IMR-90 (cell line): ENCODE data around the gene ARHGAP10. TPM values are rescaled to one million over a fixed set of nuclear protein-coding genes. Genes with fewer than 3 reads are reported as not detected.

Experiments used
- ATAC-seq: fragments of 200-7000 bp; cut with Tn5 transposase; 2 replicates; pipeline ENCODE4 v1.9.1; 2020; ENCODE audit warnings: low read depth, mild to moderate bottlenecking, moderate library complexity
- BruUV-seq: library from RNA; stranded (reverse); fragments of 400-500 nt; replicated peaks from 2 replicates; lab custom pipeline; 2021; lab: Mats Ljungman, UMichigan
- CTCF ChIA-PET: fragments of 300-600 bp; formaldehyde crosslinking; extraction: SDS; loops from one replicate; lab custom pipeline; 2021; ENCODE audit warnings: antibody characterized with exemption; lab: Yijun Ruan, JAX
- POLR2A ChIA-PET: fragments of 300-600 bp; sonication (Branson Sonifier 250); formaldehyde crosslinking; loops from one replicate; lab custom pipeline; 2022; ENCODE audit warnings: antibody characterized with exemption; ENCODE audit not compliant: unreplicated experiment; lab: Charles Lee
- DNase-seq: peaks from one replicate; pipeline ENCODE4 v3.0.0; 2013
- H2AFZ ChIP-seq: replicated peaks from 2 replicates; pipeline ENCODE3; 2013; ENCODE audit warnings: low read length, mild to moderate bottlenecking; ENCODE audit not compliant: poor library complexity
- H2AK5ac ChIP-seq: 2 replicates; pipeline ENCODE4 v1.6.1; 2013; ENCODE audit warnings: low read depth, low read length, inconsistent platforms
- H2AK9ac ChIP-seq: replicated peaks from 2 replicates; pipeline ENCODE3; 2013; ENCODE audit warnings: mild to moderate bottlenecking, low read depth, low read length, moderate library complexity; ENCODE audit not compliant: poor library complexity
- H2BK120ac ChIP-seq: 2 replicates; pipeline ENCODE4 v1.6.1; 2013; ENCODE audit warnings: low read depth, low read length, inconsistent platforms
- H2BK15ac ChIP-seq: 3 replicates; pipeline ENCODE4 v1.6.1; 2013; ENCODE audit warnings: low read depth, low read length, inconsistent platforms
- H2BK20ac ChIP-seq: 2 replicates; pipeline ENCODE4 v1.6.1; 2013; ENCODE audit warnings: low read depth, mild to moderate bottlenecking, inconsistent platforms, low read length, moderate library complexity
- H2BK5ac ChIP-seq: 2 replicates; pipeline ENCODE4 v1.6.1; 2013; ENCODE audit warnings: mild to moderate bottlenecking, low read depth, low read length, inconsistent platforms; ENCODE audit not compliant: poor library complexity, severe bottlenecking
- H3K14ac ChIP-seq: replicated peaks from 2 replicates; pipeline ENCODE4 v1.6.1; 2013; ENCODE audit warnings: low read depth, low read length, inconsistent platforms
- H3K18ac ChIP-seq: 2 replicates; pipeline ENCODE4 v1.6.1; 2013; ENCODE audit warnings: low read depth, low read length, control low read depth
- H3K23ac ChIP-seq: 2 replicates; pipeline ENCODE4 v1.6.1; 2013; ENCODE audit warnings: low read depth, low read length, inconsistent platforms
- H3K27ac ChIP-seq: 2 replicates; pipeline ENCODE4 v1.5.1; 2013; ENCODE audit warnings: mild to moderate bottlenecking, control low read depth, low read length; ENCODE audit not compliant: insufficient read depth
- H3K27me3 ChIP-seq: 2 replicates; pipeline ENCODE4 v1.6.1; 2013; ENCODE audit warnings: low read length; ENCODE audit not compliant: control insufficient read depth, insufficient read depth
- H3K36me3 ChIP-seq: 2 replicates; pipeline ENCODE4 v1.6.1; 2013; ENCODE audit warnings: low read length, mixed read lengths; ENCODE audit not compliant: control insufficient read depth, insufficient read depth
- H3K4ac ChIP-seq: 2 replicates; pipeline ENCODE4 v1.6.1; 2013; ENCODE audit warnings: low read depth, low read length, inconsistent platforms
- H3K4me1 ChIP-seq: 2 replicates; pipeline ENCODE4 v1.6.1; 2013; ENCODE audit warnings: low read length, mixed read lengths; ENCODE audit not compliant: control insufficient read depth, insufficient read depth
- H3K4me2 ChIP-seq: 2 replicates; pipeline ENCODE4 v1.6.1; 2013; ENCODE audit warnings: low read depth, mild to moderate bottlenecking, control low read depth, low read length, moderate library complexity
- H3K4me3 ChIP-seq: 2 replicates; pipeline ENCODE4 v1.5.1; 2013; ENCODE audit warnings: low read depth, mild to moderate bottlenecking, control low read depth, low read length, moderate library complexity; ENCODE audit not compliant: insufficient read depth
- H3K56ac ChIP-seq: 2 replicates; pipeline ENCODE4 v1.6.1; 2013; ENCODE audit warnings: low read length, inconsistent platforms; ENCODE audit not compliant: insufficient read depth; ENCODE audit errors: extremely low read depth
- H3K79me1 ChIP-seq, 2 experiments: 2 replicates each; pipeline ENCODE4 v1.6.1; 2013; ENCODE audit warnings: low read length in 2 of 2, inconsistent platforms in 1 of 2, low read depth in 1 of 2
- H3K9ac ChIP-seq: 2 replicates; pipeline ENCODE4 v1.6.1; 2013; ENCODE audit warnings: low read depth, low read length, control low read depth
- H3K9me1 ChIP-seq: 2 replicates; pipeline ENCODE4 v1.6.1; 2013; ENCODE audit warnings: low read length, inconsistent platforms; ENCODE audit not compliant: insufficient read depth
- H3K9me3 ChIP-seq: 2 replicates; pipeline ENCODE4 v1.6.1; 2013; ENCODE audit warnings: low read length; ENCODE audit not compliant: control insufficient read depth, insufficient read depth
- H4K20me1 ChIP-seq: 2 replicates; pipeline ENCODE4 v1.6.1; 2013; ENCODE audit warnings: low read length, inconsistent platforms; ENCODE audit not compliant: insufficient read depth
- H4K5ac ChIP-seq: 2 replicates; pipeline ENCODE4 v1.6.1; 2013; ENCODE audit warnings: mild to moderate bottlenecking, low read depth, low read length, control low read depth
- H4K8ac ChIP-seq, 2 experiments: 2 replicates each; pipeline ENCODE4 v1.6.1; 2013; ENCODE audit warnings: low read depth in 2 of 2, low read length in 2 of 2, control low read depth in 1 of 2, inconsistent platforms in 1 of 2
- H4K91ac ChIP-seq: 2 replicates; pipeline ENCODE4 v1.6.1; 2013; ENCODE audit warnings: low read depth, low read length, inconsistent platforms; ENCODE audit not compliant: insufficient read depth
- CEBPB ChIP-seq: IDR thresholded peaks from 2 replicates; pipeline ENCODE4 v1.6.1; 2012; ENCODE audit warnings: low read depth, low read length, improper control_type of control experiment
- FOS ChIP-seq: fragments of 150-350 bp; IDR thresholded peaks from 2 replicates; pipeline ENCODE4 v1.6.1; 2016; ENCODE audit warnings: low read depth, low read length
- MAZ ChIP-seq: IDR thresholded peaks from 2 replicates; pipeline ENCODE4 v1.6.1; 2012; ENCODE audit warnings: low read depth, mild to moderate bottlenecking, low read length, improper control_type of control experiment, moderate library complexity, borderline replicate concordance
- WGBS, 2 experiments: methylation state at CpG; one replicate each; pipeline versions ENCODE4 v1.1.5 to v1.1.7; 2013; ENCODE audit warnings: missing lambda C conversion rate in 2 of 2; ENCODE audit not compliant: insufficient read length in 1 of 2; ENCODE audit errors: extremely low coverage in 2 of 2; 5-methylcytosine and 5-hydroxymethylcytosine counted together
- dilution Hi-C: fragments of 300-500 bp; cut with HindIII; formaldehyde crosslinking; loops from one replicate; pipeline ENCODE4 v1.14.3; 2018; ENCODE audit warnings: low sequenced_read_pairs; ENCODE audit not compliant: unreplicated experiment
- in situ Hi-C: fragments of 300-500 bp; cut with MboI; formaldehyde crosslinking; loops from 3 replicates; pipeline ENCODE4 v1.14.3; 2019; ENCODE audit warnings: low sequenced_read_pairs, inconsistent platforms, mixed read lengths
- intact Hi-C: fragments of 100-400 bp; cut with micrococcal nuclease; formaldehyde crosslinking; loops from 2 replicates; pipeline ENCODE4 v1.10.0; 2022
- polyA plus RNA-seq, 3 experiments: library from polyadenylated mRNA; depleted of rRNA; stranded (reverse); fragments of >200 nt; gene quantifications; 2 replicates each; pipeline ENCODE4 v1.2.3, GENCODE V29; 2012; ENCODE audit warnings: low replicate concordance in 1 of 3
- total RNA-seq: library from RNA; depleted of rRNA; stranded (reverse); fragments of >200 nt; gene quantifications from 2 replicates; pipeline ENCODE4 v1.2.3, GENCODE V29; 2012
- TF ChIP-seq, protein P1 (sequence below): fragments of 150-350 bp; IDR thresholded peaks from 2 replicates; pipeline ENCODE4 v1.6.1; 2016; ENCODE audit warnings: low read depth, mild to moderate bottlenecking, low read length, moderate library complexity, borderline replicate concordance

Gene ARHGAP10
- total and polyA plus RNA-seq, 2 of the 4 experiments (the other 2 are of a cell fraction) = 27.1 to 29.4 TPM

DNA sequence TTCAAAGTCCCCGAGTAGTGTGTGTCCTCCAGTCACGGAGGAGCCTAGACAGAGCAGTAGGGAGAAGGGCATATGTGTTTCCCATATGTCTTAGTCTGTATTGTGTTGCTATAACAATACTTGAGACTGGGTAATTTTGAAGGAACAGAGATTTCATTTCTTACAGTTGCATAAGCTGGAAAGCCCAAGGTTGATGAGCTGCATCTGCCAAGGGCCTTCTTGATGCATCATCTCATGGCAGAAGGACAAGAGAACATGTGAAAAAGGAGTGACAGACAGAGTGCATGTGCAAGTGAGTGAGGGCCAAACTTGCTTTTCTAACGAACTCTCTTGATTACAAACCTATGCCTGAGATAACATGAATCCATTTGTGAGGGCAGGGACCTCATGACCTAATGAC lies 243.4 kb downstream of the ARHGAP10 start:
- intact Hi-C loops (no loop called here), dilution Hi-C loops (no loop called here), in situ Hi-C loops (no loop called here)
- Histone ChIP-seq H2AK9ac (no peak overlapping the region), H2AK5ac (no peak overlapping the region), H2AFZ (no peak overlapping the region), H2BK15ac (no peak overlapping the region), H4K91ac (no peak overlapping the region), H3K27ac (no peak overlapping the region), H3K4ac (no peak overlapping the region), H4K5ac (no peak overlapping the region), H3K14ac (peak overlapping the region; percentile 10; the same call in 1 of the 2 replicates), H2BK20ac (no peak overlapping the region), H2BK5ac (no peak overlapping the region), H3K23ac (no peak overlapping the region), H4K8ac (no peak overlapping the region), H3K56ac (no peak overlapping the region), H3K79me1 (peaks cover 22 to 44% of the 10 kb centered on the region in 2 experiments), H3K27me3 (no peaks in the 10 kb centered on the region), H3K18ac (no peak overlapping the region), H3K4me1 (peaks cover 4% of the 10 kb centered on the region; the same call in 1 of the 2 replicates), H2BK120ac (no peak overlapping the region), H3K9ac (no peak overlapping the region), H3K36me3 (peaks cover 7% of the 10 kb centered on the region), H3K4me2 (no peak overlapping the region), H4K20me1 (peaks cover 10% of the 10 kb centered on the region; the same call in 1 of the 2 replicates), H3K9me1 (peaks cover 9% of the 10 kb centered on the region), H3K9me3 (no peaks in the 10 kb centered on the region), H3K4me3 (no peak overlapping the region)
- peak; percentile 37; the same call in 1 of the 2 replicates for TF ChIP-seq CEBPB
- no peak for TF ChIP-seq MAZ
- TF ChIP-seq FOS = no peak
- TF ChIP-seq, protein P1, sequence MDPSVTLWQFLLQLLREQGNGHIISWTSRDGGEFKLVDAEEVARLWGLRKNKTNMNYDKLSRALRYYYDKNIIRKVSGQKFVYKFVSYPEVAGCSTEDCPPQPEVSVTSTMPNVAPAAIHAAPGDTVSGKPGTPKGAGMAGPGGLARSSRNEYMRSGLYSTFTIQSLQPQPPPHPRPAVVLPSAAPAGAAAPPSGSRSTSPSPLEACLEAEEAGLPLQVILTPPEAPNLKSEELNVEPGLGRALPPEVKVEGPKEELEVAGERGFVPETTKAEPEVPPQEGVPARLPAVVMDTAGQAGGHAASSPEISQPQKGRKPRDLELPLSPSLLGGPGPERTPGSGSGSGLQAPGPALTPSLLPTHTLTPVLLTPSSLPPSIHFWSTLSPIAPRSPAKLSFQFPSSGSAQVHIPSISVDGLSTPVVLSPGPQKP = no peak
- no peak; the same call in 1 of the 2 replicates for ATAC-seq
- ChIA-PET CTCF (no interaction called here), POLR2A (no interaction called here)
- BruUV-seq = no TSS peak
- no CpG with 5 or more reads among the region's 3 CpGs for WGBS, 2 experiments
- peak; percentile 70 for DNase-seq
